Transverse colon (tissue), 4 donors: ENCODE results near the gene PRRG2.

ENCODE experiments used
- CTCF ChIP-seq, 5 experiments: fragments of 200-600 bp in 3 of 5; fragments of 450-650 bp in 2 of 5; sonication (generic) in 3 of 5; IDR thresholded peaks; 1 replicate in 2 of 5; 2 replicates in 3 of 5; pipeline ENCODE4 v1.5.1; 2016 to 2017; ENCODE audit warnings: antibody characterized with exemption in 5 of 5, inconsistent platforms in 3 of 5, mild to moderate bottlenecking in 2 of 5, moderate library complexity in 1 of 5
- POLR2A ChIP-seq: fragments of 450-650 bp; IDR thresholded peaks from one replicate; pipeline ENCODE4 v1.6.1; 2016; ENCODE audit warnings: antibody characterized with exemption, mild to moderate bottlenecking, moderate library complexity
- POLR2AphosphoS5 ChIP-seq, 3 donors: sonication (generic); formaldehyde crosslinking; IDR thresholded peaks; one replicate each; pipeline ENCODE4 v1.6.1; 2016; ENCODE audit warnings: antibody characterized with exemption in 3 of 3

GRCh38 chr19:49546825-49547565, 34.1 kb upstream of the PRRG2 start:
- TF ChIP-seq POLR2AphosphoS5 (IDR thresholded peaks at IDR 0.05) (peak in 2 of 3 donors; percentile 20 to 41), POLR2A (no peak), CTCF (IDR thresholded peaks at IDR 0.05) (peak; percentile 82 to 96 (median 88))
